OCI-LY7 (cell line): ENCODE measurements around the gene LRRC74B.

ENCODE experiments used
- EZH2phosphoT487 ChIP-seq: fragments of 200-600 bp; sonication (generic); IDR thresholded peaks from 2 replicates; pipeline ENCODE4 v1.6.1; 2018; ENCODE audit warnings: low read depth, borderline replicate concordance, mild to moderate bottlenecking, mixed run types, antibody characterized with exemption, low read length, moderate library complexity, mixed read lengths
- TF ChIP-seq, protein P1 (sequence below): fragments of 200-600 bp; sonication (generic); conservative IDR thresholded peaks from 2 replicates; pipeline ENCODE4 v1.5.1; 2014; ENCODE audit warnings: mild to moderate bottlenecking, antibody characterized with exemption, low read length, moderate library complexity, mixed read lengths

- TF ChIP-seq, protein P1, sequence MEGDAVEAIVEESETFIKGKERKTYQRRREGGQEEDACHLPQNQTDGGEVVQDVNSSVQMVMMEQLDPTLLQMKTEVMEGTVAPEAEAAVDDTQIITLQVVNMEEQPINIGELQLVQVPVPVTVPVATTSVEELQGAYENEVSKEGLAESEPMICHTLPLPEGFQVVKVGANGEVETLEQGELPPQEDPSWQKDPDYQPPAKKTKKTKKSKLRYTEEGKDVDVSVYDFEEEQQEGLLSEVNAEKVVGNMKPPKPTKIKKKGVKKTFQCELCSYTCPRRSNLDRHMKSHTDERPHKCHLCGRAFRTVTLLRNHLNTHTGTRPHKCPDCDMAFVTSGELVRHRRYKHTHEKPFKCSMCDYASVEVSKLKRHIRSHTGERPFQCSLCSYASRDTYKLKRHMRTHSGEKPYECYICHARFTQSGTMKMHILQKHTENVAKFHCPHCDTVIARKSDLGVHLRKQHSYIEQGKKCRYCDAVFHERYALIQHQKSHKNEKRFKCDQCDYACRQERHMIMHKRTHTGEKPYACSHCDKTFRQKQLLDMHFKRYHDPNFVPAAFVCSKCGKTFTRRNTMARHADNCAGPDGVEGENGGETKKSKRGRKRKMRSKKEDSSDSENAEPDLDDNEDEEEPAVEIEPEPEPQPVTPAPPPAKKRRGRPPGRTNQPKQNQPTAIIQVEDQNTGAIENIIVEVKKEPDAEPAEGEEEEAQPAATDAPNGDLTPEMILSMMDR: no peak
- no peak for TF ChIP-seq EZH2phosphoT487
These were observed 62.8 kb downstream of the LRRC74B start for GRCh38 chr22:21108379-21109115.
